ENCODE measurements around the gene LHX4. TPM values are rescaled to one million over a fixed set of nuclear protein-coding genes. Genes with fewer than 3 reads are reported as not detected.
A peak's percentile ranks its signal among the peaks of the same experiment; 100 is the strongest.

LHX4 gene
- total and polyA plus RNA-seq, 2 of the 13 experiments (the other 11 are each of a cell fraction or from before 2014, with no cell fraction given), result 0.03 to 0.07 TPM

GRCh38 chr1:180253585-180254495 is 23.8 kb downstream of the LHX4 start (continued):
- TF ChIP-seq, protein P1, sequence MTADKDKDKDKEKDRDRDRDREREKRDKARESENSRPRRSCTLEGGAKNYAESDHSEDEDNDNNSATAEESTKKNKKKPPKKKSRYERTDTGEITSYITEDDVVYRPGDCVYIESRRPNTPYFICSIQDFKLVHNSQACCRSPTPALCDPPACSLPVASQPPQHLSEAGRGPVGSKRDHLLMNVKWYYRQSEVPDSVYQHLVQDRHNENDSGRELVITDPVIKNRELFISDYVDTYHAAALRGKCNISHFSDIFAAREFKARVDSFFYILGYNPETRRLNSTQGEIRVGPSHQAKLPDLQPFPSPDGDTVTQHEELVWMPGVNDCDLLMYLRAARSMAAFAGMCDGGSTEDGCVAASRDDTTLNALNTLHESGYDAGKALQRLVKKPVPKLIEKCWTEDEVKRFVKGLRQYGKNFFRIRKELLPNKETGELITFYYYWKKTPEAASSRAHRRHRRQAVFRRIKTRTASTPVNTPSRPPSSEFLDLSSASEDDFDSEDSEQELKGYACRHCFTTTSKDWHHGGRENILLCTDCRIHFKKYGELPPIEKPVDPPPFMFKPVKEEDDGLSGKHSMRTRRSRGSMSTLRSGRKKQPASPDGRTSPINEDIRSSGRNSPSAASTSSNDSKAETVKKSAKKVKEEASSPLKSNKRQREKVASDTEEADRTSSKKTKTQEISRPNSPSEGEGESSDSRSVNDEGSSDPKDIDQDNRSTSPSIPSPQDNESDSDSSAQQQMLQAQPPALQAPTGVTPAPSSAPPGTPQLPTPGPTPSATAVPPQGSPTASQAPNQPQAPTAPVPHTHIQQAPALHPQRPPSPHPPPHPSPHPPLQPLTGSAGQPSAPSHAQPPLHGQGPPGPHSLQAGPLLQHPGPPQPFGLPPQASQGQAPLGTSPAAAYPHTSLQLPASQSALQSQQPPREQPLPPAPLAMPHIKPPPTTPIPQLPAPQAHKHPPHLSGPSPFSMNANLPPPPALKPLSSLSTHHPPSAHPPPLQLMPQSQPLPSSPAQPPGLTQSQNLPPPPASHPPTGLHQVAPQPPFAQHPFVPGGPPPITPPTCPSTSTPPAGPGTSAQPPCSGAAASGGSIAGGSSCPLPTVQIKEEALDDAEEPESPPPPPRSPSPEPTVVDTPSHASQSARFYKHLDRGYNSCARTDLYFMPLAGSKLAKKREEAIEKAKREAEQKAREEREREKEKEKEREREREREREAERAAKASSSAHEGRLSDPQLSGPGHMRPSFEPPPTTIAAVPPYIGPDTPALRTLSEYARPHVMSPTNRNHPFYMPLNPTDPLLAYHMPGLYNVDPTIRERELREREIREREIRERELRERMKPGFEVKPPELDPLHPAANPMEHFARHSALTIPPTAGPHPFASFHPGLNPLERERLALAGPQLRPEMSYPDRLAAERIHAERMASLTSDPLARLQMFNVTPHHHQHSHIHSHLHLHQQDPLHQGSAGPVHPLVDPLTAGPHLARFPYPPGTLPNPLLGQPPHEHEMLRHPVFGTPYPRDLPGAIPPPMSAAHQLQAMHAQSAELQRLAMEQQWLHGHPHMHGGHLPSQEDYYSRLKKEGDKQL (CRISPR knock-in tag; IDR thresholded peaks at IDR 0.05; ENCODE audit: low read depth), result no peak
- TF ChIP-seq ZFP36L2 (CRISPR knock-in tag; IDR thresholded peaks at IDR 0.05) (no peak), SIX4 (CRISPR knock-in tag; IDR thresholded peaks at IDR 0.05) (no peak), CCAR2 (optimal IDR thresholded peaks at IDR 0.05; ENCODE audit: low read depth, low read length) (no peak), CBX5 (CRISPR knock-in tag; IDR thresholded peaks at IDR 0.05; ENCODE audit: borderline replicate concordance) (no peak), ZNF737 (CRISPR knock-in tag; IDR thresholded peaks at IDR 0.05; ENCODE audit: borderline replicate concordance) (no peak), ISX (CRISPR knock-in tag; conservative IDR thresholded peaks at IDR 0.05) (no peak), ZNF18 (CRISPR knock-in tag; IDR thresholded peaks at IDR 0.05; ENCODE audit: insufficient replicate concordance) (no peak), ZFAT (CRISPR knock-in tag; conservative IDR thresholded peaks at IDR 0.05) (no peak), LBX2 (CRISPR knock-in tag; IDR thresholded peaks at IDR 0.05; ENCODE audit: borderline replicate concordance) (no peak), ZNF44 (CRISPR knock-in tag; IDR thresholded peaks at IDR 0.05) (no peak), ZNF101 (CRISPR knock-in tag; IDR thresholded peaks at IDR 0.05; ENCODE audit: borderline replicate concordance, low read depth) (no peak), MIER2 (CRISPR knock-in tag; IDR thresholded peaks at IDR 0.05) (no peak), FOXP4 (CRISPR knock-in tag; IDR thresholded peaks at IDR 0.05) (peak; percentile 49; the same call in 1 of the 2 replicates), MYC (CRISPR knock-in tag; IDR thresholded peaks at IDR 0.05; ENCODE audit: borderline replicate concordance) (no peak; the same call in 1 of the 2 replicates), SP4 (CRISPR knock-in tag; IDR thresholded peaks at IDR 0.05) (no peak)
- TF ChIP-seq, protein P2, sequence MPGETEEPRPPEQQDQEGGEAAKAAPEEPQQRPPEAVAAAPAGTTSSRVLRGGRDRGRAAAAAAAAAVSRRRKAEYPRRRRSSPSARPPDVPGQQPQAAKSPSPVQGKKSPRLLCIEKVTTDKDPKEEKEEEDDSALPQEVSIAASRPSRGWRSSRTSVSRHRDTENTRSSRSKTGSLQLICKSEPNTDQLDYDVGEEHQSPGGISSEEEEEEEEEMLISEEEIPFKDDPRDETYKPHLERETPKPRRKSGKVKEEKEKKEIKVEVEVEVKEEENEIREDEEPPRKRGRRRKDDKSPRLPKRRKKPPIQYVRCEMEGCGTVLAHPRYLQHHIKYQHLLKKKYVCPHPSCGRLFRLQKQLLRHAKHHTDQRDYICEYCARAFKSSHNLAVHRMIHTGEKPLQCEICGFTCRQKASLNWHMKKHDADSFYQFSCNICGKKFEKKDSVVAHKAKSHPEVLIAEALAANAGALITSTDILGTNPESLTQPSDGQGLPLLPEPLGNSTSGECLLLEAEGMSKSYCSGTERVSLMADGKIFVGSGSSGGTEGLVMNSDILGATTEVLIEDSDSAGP (CRISPR knock-in tag; IDR thresholded peaks at IDR 0.05; ENCODE audit: borderline replicate concordance), result no peak
